ENCODE data around the gene GLI1.

DNA sequence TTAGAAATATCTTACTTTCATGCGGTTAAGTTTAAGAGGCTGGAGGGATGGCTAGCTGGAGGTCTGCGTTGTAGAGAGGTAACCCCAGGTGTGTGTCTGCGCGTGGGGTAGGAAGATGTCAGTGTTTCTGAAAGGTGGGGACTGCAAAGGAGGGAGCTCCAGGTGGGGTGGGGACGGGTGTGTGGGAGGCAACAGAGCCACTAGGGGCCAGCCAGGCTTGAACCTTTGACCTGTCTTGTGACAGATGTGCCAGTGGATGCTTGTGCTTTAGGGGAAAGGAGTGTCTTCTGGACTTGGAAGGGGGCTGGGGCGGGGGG, 841 bp downstream of the GLI1 start:
- TF ChIP-seq, protein P1, sequence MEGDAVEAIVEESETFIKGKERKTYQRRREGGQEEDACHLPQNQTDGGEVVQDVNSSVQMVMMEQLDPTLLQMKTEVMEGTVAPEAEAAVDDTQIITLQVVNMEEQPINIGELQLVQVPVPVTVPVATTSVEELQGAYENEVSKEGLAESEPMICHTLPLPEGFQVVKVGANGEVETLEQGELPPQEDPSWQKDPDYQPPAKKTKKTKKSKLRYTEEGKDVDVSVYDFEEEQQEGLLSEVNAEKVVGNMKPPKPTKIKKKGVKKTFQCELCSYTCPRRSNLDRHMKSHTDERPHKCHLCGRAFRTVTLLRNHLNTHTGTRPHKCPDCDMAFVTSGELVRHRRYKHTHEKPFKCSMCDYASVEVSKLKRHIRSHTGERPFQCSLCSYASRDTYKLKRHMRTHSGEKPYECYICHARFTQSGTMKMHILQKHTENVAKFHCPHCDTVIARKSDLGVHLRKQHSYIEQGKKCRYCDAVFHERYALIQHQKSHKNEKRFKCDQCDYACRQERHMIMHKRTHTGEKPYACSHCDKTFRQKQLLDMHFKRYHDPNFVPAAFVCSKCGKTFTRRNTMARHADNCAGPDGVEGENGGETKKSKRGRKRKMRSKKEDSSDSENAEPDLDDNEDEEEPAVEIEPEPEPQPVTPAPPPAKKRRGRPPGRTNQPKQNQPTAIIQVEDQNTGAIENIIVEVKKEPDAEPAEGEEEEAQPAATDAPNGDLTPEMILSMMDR (IDR thresholded peaks at IDR 0.05; ENCODE audit: low read length) = no peak
- no peak for TF ChIP-seq EZH2 (IDR thresholded peaks at IDR 0.05; ENCODE audit: borderline replicate concordance, low read length)
